HG03354 (cell line): Measurements from ENCODE around the gene TBX21.
"Not testable (repeated sequence)": the region's sequence is repeated elsewhere in the genome, so short reads cannot be mapped to it uniquely, and the experiment has no call there.

Source experiments
- ATAC-seq: cut with Tn5 transposase; IDR thresholded peaks from one replicate; pipeline ENCODE4 v1.9.1; 2021; ENCODE audit warnings: mild to moderate bottlenecking; ENCODE audit not compliant: unreplicated experiment, poor library complexity, severe bottlenecking

Gene TBX21

DNA sequence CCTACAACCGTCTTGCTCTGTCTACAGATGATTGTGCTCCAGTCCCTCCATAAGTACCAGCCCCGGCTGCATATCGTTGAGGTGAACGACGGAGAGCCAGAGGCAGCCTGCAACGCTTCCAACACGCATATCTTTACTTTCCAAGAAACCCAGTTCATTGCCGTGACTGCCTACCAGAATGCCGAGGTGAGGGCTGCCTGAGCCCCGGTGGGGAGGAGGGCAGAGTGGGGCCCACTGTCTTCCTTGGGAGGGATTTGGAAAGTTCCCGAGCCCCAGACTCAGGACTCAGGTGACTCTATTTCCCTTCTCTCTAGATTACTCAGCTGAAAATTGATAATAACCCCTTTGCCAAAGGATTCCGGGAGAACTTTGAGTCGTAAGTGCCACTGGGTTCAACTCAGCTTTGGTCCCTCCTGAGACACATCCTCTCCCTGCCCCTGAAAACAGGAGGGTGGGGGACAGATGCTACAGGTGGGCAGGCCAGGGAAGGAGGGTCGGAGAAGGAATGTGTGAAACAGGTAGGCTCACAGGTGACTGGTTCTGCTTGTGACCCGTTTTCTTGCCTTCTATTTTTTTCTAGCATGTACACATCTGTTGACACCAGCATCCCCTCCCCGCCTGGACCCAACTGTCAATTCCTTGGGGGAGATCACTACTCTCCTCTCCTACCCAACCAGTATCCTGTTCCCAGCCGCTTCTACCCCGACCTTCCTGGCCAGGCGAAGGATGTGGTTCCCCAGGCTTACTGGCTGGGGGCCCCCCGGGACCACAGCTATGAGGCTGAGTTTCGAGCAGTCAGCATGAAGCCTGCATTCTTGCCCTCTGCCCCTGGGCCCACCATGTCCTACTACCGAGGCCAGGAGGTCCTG lies 11.4 kb downstream of the TBX21 start:
- ATAC-seq, result no peak

DNA sequence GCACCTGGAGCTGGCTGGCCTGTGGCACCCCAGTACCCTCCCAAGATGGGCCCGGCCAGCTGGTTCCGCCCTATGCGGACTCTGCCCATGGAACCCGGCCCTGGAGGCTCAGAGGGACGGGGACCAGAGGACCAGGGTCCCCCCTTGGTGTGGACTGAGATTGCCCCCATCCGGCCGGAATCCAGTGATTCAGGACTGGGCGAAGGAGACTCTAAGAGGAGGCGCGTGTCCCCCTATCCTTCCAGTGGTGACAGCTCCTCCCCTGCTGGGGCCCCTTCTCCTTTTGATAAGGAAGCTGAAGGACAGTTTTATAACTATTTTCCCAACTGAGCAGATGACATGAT lies 12.0 kb downstream of the TBX21 start:
- ATAC-seq, result no peak

DNA sequence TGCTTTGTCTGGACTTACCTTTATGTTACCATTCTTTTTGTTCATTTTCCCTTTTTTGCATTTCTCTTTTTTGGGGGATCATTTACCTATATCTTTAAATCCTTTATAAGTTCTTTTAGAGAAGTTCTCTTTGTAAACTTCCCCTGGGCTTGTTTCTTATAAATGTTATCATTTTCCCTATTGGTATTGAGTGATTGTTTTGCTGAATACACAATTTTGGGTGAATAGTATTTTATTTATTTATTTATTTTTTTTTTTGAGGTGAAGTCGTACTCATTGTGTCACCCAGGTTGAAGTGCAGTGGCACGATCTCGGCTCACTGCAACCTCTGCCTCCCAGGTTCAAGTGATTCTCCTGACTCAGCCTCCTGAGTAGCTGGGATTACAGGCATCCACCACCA lies 18.4 kb downstream of the TBX21 start:
- no peak for ATAC-seq

DNA sequence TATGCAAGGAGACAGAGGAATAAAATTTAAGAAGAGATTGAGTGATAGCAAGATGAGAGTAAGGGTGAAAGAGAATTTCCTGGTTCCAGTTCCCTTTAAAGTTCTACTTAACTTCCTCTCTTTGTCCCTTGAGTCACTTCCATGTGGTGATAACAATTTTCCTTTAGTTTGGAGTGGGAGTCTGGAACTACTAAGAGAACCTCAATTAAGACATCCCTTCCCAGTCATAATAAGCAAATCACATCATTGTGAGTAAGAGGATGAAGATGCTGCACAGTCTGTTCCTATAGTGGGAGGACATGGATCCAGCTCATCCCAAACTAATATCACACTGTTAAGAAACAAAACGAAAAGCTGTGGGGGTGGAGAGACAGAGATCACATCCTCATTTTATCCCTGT lies 24.4 kb downstream of the TBX21 start:
- ATAC-seq, result no peak

DNA sequence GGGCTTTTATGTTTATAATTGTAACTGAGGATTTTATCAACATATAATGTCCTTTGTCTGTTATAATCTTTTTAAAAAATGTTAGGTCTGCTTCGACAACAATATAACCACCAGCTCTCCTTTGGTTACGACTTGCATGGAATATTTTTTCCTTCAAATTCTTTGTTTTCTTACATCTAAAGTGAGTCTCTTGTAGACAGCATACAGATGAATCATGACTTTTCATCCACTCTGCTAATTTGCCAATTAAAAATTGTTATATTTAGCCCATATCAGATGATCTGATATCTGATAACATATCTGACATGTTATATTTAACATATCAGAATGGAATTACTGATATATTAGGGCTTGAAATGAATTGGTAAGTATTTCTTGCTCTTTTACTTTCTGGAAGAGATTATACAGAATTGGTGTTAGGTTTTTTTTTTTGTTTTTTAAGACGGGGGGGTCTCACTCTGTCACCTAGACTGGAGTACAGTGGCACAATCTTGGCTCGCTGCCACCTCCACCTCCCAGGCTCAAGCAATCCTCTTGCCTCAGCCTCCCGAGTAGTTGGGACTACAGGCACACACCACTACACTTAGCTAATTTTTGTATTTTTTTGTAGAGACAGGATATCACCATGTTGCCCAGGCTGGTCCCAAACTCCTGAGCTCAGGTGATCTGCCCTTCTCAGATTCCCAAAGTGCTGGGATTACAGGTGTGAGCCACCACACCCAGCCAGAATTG lies 27.5 kb downstream of the TBX21 start:
- no peak for ATAC-seq

DNA sequence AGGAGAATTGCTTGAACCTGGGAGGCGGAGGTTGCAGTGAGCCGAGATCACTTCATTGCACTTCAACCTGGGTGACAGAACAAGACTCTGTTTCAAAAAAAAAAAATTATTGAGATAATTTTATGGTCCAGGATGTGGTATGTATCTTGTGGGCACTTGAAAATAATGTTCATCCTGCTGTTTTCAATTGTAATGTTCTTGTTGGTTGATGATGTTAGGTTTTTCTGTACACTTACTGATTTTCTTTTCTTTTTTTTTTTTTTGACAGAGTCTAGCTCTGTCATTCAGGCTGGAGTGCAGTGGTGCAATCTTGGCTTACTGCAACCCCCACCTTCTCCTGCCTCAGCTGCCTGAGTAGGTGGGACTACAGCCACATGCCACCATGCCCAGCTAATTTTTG lies 29.7 kb downstream of the TBX21 start:
- no peak for ATAC-seq

DNA sequence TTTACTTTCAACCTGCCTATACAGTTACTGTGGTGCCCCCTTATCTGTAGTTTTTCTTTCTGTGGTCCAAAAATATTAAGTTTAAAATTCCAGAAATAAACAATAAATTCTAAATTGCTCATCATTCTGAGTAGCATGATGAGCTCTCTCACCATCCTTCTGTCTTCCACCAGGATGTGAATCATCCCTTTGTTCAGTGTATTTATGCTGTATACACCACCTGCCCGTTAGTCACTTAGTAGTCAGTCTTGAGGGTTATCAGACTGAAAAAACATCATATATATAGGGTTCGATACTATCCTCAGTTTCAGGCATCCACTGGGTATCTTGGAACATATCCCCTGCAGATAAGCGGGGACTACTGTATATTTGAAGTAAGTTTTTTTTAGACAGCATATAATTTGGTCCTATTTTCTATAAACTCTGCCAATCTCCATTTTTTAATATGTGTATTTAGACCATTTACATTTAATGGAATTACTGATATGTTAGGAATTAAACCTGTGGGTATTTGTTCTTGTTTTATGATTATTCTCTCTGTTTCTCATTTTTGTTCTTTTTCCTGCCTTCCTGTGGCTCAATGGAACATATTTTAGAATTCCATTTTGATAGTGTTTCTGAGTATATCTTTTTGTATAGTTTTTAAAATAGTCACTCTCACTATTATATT lies 31.0 kb downstream of the TBX21 start:
- no peak for ATAC-seq

DNA sequence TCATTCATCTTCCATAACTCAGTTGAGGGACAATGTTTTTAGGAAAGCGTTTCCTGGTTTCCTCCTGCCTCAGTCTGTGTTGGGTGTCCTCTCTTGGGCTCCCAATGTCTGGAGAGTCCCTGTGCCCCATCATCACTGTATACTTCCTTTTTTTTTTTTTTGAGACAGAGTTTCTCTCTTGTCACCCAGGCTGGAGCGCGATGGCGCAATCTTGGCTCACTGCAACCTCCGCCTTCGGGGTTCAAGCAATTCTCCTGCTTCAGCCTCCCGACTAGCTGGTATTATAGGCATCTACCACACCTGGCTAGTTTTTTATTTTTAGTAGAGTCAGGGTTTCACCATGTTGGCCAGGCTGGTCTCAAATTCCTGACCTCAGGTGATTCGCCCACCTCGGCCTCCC lies 40.6 kb downstream of the TBX21 start:
- not testable (repeated sequence) for ATAC-seq

DNA sequence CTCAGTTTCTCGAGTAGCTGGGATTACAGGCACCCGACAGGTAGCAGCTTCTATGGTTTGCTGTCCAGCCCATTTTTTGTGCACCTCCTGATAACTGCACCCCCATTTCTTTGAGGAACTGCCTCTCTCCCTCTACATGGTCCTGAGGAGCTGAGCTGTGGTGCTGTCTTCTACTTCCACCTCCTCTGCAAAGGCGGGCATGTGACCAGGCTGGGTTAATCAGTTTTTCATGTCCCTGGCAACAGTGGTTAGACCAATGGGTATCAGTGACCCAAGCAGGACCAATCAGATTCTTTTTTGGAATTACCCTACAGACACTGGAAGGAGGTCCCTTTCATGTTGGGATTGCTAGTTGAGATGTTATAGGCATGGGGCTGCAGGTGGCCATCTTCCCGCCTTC lies 41.3 kb downstream of the TBX21 start:
- no peak for ATAC-seq

DNA sequence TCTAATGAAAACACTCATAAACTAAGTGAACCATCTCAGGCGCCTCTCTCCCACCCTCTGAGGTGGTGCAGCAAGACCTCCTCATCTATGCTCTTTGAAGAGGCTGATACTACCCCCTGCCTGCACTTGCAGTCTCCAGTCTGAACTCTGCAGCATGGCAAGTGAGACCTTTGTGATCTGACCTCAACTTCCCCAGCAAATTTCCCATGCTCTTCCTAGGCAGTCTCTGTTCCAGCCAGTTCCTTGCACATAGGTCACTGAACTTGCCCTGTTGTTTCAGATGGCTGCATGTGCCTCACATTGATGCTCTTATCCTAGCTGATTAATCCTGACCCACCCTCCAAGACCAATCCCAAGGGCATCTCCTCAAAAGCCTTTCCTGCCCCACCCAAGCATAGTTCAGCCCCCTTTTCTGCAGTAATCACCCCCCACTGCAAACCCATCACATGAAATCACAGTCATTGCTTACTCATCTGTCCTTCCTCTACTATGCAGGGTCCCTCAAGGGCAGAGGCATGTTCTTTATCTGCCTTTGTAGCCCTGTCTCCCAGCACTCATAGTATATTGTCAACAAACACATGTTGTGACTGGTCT lies 42.0 kb downstream of the TBX21 start:
- ATAC-seq, result no peak

DNA sequence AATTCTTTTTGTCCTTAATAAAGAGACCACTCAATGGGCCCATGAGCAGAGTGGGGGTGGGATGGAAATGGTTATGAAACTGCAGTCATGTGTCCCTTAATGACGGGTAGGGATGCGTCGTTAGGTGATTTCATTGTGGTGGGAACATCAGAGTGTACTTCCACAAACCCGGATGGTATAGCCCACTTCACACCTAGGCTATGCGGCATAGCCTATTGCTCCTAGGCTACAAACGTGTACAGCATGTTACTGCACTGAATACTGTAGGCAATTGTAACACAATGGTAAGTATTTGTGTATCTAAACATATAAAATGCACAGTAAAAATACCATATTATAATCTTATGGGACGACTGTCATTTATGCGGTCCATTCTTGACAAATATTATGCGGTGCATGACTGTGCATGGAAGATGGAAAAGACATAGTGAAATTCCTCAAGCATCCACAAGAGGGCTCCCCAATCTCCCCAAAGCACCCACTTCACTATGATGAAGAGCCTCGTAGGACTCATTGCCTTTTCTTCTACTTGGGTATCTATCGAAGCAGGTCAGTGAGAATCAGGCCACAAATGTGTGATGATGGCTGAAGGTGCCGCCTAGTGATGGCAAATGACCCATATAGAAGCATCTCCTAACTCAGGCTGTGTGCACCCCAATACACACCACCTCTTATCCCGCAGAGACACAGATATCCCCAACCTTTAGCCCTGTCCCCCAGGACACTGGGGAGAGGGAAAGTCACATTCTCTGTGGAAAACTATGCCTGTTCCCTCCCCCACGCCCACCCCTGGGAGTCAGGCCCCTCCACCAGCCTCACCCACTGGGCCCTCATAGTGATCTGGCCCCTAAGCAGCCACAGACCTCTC lies 43.5 kb downstream of the TBX21 start:
- ATAC-seq, result no peak

DNA sequence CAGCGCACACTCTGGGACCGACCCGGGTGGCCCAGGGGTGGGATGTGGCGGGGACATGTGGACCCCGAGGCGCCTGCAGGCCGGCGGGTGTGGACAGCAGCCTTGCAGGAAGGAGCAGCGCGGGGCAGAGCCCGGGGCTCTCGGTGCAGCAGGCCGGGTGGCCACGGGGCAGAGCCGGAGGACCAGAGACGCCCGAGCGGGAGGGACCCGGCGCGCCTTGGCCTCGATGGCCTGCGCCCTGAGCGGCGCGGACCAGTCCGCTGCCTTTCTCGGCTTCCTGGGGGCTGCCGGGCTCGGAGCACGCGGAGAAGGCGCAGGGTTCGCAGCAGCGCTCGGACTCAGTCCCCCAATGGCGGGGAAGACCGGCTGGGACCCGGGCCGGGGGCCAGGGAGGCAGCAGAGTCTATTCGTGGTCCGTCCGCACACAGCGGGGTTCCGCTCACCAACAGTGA lies 45.2 kb downstream of the TBX21 start:
- ATAC-seq, result no peak

DNA sequence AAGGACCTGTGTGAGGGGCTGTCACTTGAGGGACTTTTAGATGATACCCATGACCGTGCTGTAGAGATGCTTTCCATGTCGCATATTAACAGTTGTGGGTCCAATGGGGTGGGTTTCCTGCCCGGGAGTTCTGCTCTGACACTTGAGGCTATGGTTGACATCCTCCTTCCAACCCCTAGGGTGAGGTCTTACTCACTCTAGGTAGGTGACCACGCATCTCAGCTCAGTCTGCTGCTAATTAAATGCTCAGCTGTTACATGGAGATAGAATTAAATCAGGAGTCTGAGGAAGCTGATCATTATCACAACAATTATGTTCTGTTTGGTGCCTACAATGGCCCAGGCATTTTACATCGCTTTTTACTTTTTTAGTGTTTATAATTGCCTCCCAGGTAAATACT lies 48.4 kb downstream of the TBX21 start:
- no peak for ATAC-seq

DNA sequence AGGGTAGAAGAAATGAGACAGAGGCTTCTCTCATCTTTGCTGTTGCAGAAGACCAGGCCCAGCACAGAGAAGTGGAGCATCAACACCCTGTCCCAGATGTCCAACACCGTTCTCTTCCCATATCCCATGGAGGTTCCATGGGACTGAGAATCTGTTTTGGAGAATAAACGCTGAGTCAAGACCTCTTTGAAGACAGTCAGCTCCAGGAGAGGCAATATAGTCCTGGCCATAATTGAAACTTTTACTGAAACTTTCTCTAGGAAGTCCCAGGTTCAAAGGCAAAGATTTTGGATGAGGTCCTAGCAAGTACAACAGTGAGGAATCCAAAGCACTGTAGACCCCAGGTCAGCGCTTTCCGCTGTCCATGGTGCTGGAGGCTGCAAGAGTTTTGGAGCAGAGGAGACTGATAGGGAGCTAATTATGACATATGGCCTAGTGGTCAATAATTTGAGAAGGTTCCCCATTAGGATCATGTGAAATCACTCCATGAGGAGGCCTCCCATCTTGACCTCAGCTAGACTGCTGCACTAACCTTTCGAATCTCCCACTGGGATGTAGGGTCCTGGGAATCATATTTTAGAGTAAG lies 52.6 kb downstream of the TBX21 start:
- no peak for ATAC-seq

DNA sequence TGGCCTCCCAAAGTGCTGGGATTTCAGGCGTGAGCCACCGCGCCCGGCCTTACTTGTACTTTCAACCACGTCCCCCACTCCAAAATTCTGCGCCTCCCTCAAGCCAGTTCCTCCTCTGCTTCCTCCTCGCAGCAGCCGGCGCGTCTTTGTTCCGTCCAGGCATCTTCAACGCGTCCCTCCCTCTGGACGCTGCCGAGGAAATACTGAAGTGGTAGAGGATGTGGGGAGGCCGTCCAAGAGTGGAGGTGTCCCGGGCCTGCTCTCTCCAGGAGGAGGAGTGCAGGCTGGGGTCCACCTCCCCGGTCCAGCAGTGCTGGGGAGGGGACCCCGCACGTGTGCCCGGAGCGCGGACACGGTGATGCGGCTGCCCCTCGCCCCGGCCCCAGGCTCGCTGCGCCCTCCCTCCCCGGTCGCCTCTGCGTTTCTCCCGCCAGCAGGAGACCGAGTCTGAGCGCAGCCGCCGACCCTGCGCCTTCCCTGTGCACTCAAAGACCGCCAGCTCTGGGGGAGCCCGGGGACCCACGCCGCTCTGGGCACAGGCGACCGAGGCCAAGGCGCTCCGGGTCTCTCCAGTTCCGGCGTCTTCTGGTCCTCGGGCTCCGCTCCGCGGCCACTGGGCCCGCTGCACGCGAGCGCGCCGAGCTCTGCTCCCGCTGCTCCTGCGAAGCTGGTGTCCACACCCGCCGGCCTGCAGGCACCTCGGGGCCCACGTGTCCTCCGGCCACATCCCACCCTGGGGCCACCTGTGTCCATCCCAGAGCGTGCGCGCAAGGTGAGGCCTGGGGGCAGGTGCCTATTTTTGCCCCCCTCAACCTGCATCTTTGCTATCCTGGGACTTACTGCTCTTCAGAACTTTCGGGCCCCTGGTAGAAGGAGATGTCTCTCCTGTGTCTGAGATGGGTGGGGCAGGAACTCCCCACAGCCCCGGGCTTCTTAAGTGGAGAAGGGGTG lies 56.9 kb downstream of the TBX21 start:
- ATAC-seq, result no peak

DNA sequence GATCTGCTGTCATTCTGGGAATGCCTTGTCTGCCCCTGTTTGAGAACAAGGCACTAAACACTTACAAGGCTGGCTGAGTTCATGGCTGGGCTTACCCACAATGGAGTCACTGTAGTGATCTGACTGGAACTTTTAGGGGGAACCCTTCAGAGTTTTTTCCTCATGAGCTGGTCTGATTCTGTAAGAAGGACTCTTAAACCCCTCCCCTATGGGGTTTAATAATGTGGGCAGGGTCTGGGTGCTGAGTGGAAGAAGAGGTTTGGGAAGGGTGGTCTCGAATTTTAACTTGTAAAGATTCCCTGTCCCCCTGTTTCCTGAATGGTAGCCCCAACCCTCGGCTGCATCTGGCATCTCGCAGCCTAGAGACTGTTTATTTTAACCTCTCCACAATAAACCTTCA lies 58.0 kb downstream of the TBX21 start:
- no peak for ATAC-seq

DNA sequence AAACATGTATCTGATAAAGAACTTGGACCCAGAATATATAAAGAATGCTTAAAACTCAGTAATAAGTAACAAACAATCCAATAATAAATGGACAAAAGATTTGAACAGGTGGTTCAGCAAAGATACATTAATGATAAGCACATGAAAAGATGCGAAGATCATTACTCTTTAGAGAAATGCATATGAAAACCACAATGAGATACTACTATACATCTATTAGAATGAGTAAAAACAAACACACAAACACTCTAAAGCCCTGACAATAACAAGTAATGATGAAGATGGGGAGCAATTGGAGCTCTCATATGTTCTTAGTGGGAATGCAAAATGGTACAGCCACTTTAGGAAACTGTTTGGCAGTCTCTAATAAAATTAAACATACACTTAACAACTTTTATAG lies 59.4 kb downstream of the TBX21 start:
- no peak for ATAC-seq

DNA sequence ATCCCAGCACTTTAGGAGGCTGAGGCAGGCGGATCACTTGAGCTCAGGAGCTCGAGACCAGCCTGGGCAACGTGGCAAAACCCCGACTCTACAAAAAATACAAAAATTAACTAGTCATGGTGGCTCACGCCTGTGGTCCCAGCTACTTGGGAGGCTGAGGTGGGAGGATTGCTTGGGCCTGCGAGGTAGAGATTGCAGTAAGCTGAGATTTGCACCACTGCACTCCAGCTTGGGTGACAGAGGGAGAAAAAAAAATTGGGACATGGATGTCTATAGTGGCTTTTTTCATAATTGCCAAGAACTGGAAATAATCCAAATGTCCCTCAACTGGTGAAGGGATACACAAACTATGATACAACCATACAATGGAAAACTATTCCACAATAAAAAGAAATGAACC lies 59.9 kb downstream of the TBX21 start:
- ATAC-seq, result no peak
